GM19463 (cell line): ENCODE measurements around the gene NR5A1.

Source experiments
- ATAC-seq: cut with Tn5 transposase; IDR thresholded peaks from one replicate; pipeline ENCODE4 v1.9.1; 2021; ENCODE audit warnings: mild to moderate bottlenecking, moderate library complexity; ENCODE audit not compliant: unreplicated experiment

Gene NR5A1

GRCh38 chr9:124514874-124515273 is 7.7 kb upstream of the NR5A1 start:
- ATAC-seq = no peak

- ATAC-seq = no peak
Observed at GRCh38 chr9:124514125-124514524, 6.9 kb upstream of the NR5A1 start.

- ATAC-seq = no peak
Observed at GRCh38 chr9:124513376-124513994, 6.3 kb upstream of the NR5A1 start.

GRCh38 chr9:124512806-124513204 is 5.6 kb upstream of the NR5A1 start:
- no peak for ATAC-seq

GRCh38 chr9:124511891-124512805 is 4.9 kb upstream of the NR5A1 start:
- ATAC-seq = no peak

GRCh38 chr9:124511426-124511840 is 4.2 kb upstream of the NR5A1 start:
- ATAC-seq = no peak

- ATAC-seq = no peak
Observed at GRCh38 chr9:124510650-124511425, 3.6 kb upstream of the NR5A1 start.

- ATAC-seq = no peak
Observed at GRCh38 chr9:124507880-124508423, 753 bp upstream of the NR5A1 start.

- no peak for ATAC-seq
Observed at GRCh38 chr9:124506433-124506832, 766 bp downstream of the NR5A1 start.

- no peak for ATAC-seq
Observed at GRCh38 chr9:124505901-124506346, 1.3 kb downstream of the NR5A1 start.

- ATAC-seq = no peak
Observed at GRCh38 chr9:124505006-124505900, 1.9 kb downstream of the NR5A1 start.

- no peak for ATAC-seq
Observed at GRCh38 chr9:124504530-124505005, 2.6 kb downstream of the NR5A1 start.

GRCh38 chr9:124503713-124504529 is 3.3 kb downstream of the NR5A1 start:
- no peak for ATAC-seq

GRCh38 chr9:124502711-124503702 is 4.2 kb downstream of the NR5A1 start:
- no peak for ATAC-seq

- ATAC-seq = no peak
Observed at GRCh38 chr9:124501771-124502320, 5.4 kb downstream of the NR5A1 start.

GRCh38 chr9:124500796-124501611 is 6.2 kb downstream of the NR5A1 start:
- no peak for ATAC-seq
